Natural killer cell (primary cell): ENCODE results near the gene ARMC5. TPM values are rescaled to one million over a fixed set of nuclear protein-coding genes. Genes with fewer than 3 reads are reported as not detected.

Experiments used
- ATAC-seq, 3 donors: fragments of 150-1000 bp in 2 of 3; fragments of 200-7000 bp in 1 of 3; cut with Tn5 transposase; 1 replicate in 1 of 3; 2 replicates in 2 of 3; pipeline ENCODE4 v1.10.0; 2021; ENCODE audit warnings: mild to moderate bottlenecking in 2 of 3, moderate library complexity in 2 of 3
- DNase-seq, 2 donors: peaks; one replicate each; pipeline versions ENCODE4 v3.0.0 to v3.0.0-alpha.2; 2013 to 2021; ENCODE audit warnings: mixed read lengths in 1 of 2
- H3K27ac ChIP-seq: one replicate; pipeline ENCODE4 v1.5.1; 2013; ENCODE audit warnings: mild to moderate bottlenecking, low read length
- H3K27me3 ChIP-seq: one replicate; pipeline ENCODE4 v1.6.1; 2013; ENCODE audit warnings: low read length; ENCODE audit not compliant: control insufficient read depth, insufficient read depth
- H3K36me3 ChIP-seq: one replicate; pipeline ENCODE4 v1.6.1; 2013; ENCODE audit warnings: low read length; ENCODE audit not compliant: control insufficient read depth, insufficient read depth
- H3K4me1 ChIP-seq: one replicate; pipeline ENCODE4 v1.6.1; 2013; ENCODE audit warnings: low read length; ENCODE audit not compliant: control insufficient read depth, insufficient read depth
- H3K4me3 ChIP-seq: one replicate; pipeline ENCODE4 v1.5.1; 2013; ENCODE audit warnings: low read length
- H3K9me3 ChIP-seq: one replicate; pipeline ENCODE4 v1.6.1; 2013; ENCODE audit warnings: low read length; ENCODE audit not compliant: control insufficient read depth, insufficient read depth
- H3K27ac Mint-ChIP-seq, 2 donors: one replicate each; pipeline ENCODE4 v1.8.0; 2022; ENCODE audit warnings: mild to moderate bottlenecking in 2 of 2, mixed read lengths in 2 of 2, moderate library complexity in 1 of 2
- H3K27me3 Mint-ChIP-seq, 2 donors: one replicate each; pipeline ENCODE4 v1.8.0; 2022; ENCODE audit warnings: low read depth in 2 of 2, mixed read lengths in 2 of 2
- H3K36me3 Mint-ChIP-seq: one replicate; pipeline ENCODE4 v1.8.0; 2022; ENCODE audit warnings: mixed read lengths
- H3K4me1 Mint-ChIP-seq, 2 donors: one replicate each; pipeline ENCODE4 v1.8.0; 2022; ENCODE audit warnings: mixed read lengths in 2 of 2
- H3K4me3 Mint-ChIP-seq: one replicate; pipeline ENCODE4 v1.8.0; 2022; ENCODE audit warnings: mild to moderate bottlenecking, moderate library complexity, mixed read lengths
- H3K9me3 Mint-ChIP-seq, 2 donors: one replicate each; pipeline ENCODE4 v1.8.0; 2022; ENCODE audit warnings: mixed read lengths in 2 of 2
- WGBS: methylation state at CpG from one replicate; pipeline ENCODE4 v1.1.7; 2013; ENCODE audit warnings: missing lambda C conversion rate; ENCODE audit not compliant: insufficient coverage; 5-methylcytosine and 5-hydroxymethylcytosine counted together
- intact Hi-C: fragments of 100-400 bp; cut with micrococcal nuclease; formaldehyde crosslinking; loops from one replicate; pipeline ENCODE4 v1.14.2; 2022
- total RNA-seq, 4 donors: library from RNA; stranded (reverse); fragments of 120-200 nt in 1 of 4; gene quantifications; one replicate each; pipeline versions ENCODE4 v1.2.3 to v1.2.4, GENCODE V29; 2013 to 2022
- TF ChIP-seq, protein P1 (sequence below): fragments of 200-600 bp; IDR thresholded peaks from one replicate; pipeline ENCODE4 v1.8.0; 2022; ENCODE audit warnings: antibody characterized with exemption

ARMC5 gene
- total RNA-seq, 3 donors from 2014 or later (not counting 1 experiment from before 2014, with no cell fraction given) = 10.4 to 22.8 (median 16.6) TPM

DNA sequence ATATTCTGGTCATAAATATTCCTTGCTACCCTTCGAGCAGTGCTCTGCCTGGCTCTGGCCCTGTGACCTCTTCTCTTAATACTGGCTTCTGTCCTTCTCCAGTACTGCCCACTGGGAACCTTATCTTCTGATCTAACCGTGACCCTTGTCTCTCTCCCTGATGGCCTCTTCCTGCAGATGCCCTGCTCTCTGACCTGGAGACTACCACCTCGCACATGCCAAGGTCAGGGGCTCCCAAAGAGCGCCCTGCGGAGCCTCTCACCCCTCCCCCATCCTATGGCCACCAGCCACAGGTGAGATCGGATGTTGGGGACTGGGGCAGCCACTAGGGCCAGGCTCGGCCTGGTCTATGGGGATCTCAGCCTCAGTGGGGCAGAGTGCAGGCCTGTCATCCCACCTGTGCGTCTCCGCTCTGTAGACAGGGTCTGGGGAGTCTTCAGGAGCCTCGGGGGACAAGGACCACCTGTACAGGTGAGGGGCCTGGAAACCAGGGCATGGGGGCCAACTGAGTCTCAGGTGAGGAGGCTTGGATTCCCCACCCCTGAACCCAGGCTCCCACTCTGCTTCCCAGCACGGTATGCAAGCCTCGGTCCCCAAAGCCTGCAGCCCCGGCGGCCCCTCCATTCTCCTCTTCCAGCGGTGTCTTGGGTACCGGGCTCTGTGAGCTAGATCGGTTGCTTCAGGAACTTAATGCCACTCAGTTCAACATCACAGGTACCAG, 14.1 kb downstream of the ARMC5 start:
- Histone ChIP-seq H3K27me3 (peaks cover 12% of the 10 kb centered on the region), H3K4me3 (no peak overlapping the region), H3K9me3 (no peaks in the 10 kb centered on the region), H3K4me1 (peaks cover 37% of the 10 kb centered on the region), H3K27ac (no peak overlapping the region), H3K36me3 (no peaks in the 10 kb centered on the region)
- DNase-seq = no peak
- intact Hi-C loops = no loop called here
- H3K36me3 Mint-ChIP-seq = no peaks in the 10 kb centered on the region
- WGBS = 94% methylated on average over 15 of the region's 17 CpGs
- H3K4me1 Mint-ChIP-seq = peaks cover 5 to 30% of the 10 kb centered on the region in 2 donors
- no peaks in the 10 kb centered on the region for H3K9me3 Mint-ChIP-seq
- TF ChIP-seq, protein P1, sequence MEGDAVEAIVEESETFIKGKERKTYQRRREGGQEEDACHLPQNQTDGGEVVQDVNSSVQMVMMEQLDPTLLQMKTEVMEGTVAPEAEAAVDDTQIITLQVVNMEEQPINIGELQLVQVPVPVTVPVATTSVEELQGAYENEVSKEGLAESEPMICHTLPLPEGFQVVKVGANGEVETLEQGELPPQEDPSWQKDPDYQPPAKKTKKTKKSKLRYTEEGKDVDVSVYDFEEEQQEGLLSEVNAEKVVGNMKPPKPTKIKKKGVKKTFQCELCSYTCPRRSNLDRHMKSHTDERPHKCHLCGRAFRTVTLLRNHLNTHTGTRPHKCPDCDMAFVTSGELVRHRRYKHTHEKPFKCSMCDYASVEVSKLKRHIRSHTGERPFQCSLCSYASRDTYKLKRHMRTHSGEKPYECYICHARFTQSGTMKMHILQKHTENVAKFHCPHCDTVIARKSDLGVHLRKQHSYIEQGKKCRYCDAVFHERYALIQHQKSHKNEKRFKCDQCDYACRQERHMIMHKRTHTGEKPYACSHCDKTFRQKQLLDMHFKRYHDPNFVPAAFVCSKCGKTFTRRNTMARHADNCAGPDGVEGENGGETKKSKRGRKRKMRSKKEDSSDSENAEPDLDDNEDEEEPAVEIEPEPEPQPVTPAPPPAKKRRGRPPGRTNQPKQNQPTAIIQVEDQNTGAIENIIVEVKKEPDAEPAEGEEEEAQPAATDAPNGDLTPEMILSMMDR = no peak
- no peak overlapping the region for H3K27ac Mint-ChIP-seq
- H3K4me3 Mint-ChIP-seq = no peak overlapping the region
- no peak for ATAC-seq
- H3K27me3 Mint-ChIP-seq = peaks cover 0 to 23% of the 10 kb centered on the region in 2 donors

- H3K27me3 Mint-ChIP-seq = peaks cover 0 to 23% of the 10 kb centered on the region in 2 donors
- intact Hi-C loops = no loop called here
Measured at GRCh38 chr16:31474173-31474714, 14.9 kb downstream of the ARMC5 start.

DNA sequence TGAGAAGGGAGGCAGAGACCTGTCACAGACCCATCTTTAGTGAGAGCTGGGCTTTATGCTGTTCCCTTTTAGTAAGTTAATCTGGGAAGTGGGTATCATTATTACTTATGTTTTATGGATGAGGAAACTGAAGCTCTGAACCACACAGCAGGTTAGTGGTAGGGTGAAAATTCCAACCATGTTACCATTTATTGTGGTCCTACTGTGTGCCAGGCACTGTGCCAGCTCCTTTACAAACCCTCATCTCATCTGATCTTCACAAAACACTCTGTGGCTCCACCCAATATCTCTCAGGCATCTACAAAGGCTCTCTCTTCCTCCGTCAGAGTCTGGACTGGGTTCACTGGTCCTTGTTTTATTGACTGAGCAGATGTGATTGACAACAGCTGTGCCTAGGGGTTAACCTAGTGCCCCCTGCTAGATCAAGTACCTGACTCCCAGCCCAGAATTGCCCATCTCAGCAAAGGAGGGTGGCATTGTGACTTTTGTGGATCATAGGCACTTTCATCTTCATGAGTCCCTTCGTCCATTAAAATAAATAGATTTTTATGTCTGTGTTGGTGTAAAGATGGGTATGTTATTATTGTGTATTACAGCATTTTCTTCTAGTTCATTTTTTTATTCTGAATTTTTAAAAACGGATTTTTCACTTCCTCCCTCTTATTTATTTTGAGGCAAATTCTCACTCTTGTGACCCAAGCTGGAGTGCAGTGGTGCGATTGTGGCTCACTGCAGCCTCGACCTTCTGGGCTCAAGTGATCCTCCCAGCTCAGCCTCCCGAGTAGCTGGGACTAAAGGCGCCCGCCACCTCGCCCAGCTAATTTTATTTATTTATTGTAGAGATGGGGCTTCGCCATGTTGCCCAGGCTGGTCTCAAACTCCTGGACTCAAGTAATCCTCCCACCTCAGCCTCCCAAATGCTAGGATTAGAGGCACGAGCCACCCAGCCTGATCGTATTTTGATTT, 15.8 kb downstream of the ARMC5 start:
- Histone ChIP-seq H3K4me3 (no peak overlapping the region), H3K36me3 (no peaks in the 10 kb centered on the region), H3K4me1 (peaks cover 37% of the 10 kb centered on the region), H3K27me3 (peaks cover 12% of the 10 kb centered on the region), H3K9me3 (no peaks in the 10 kb centered on the region), H3K27ac (no peak overlapping the region)
- no peaks in the 10 kb centered on the region for H3K36me3 Mint-ChIP-seq
- peaks cover 5 to 30% of the 10 kb centered on the region in 2 donors for H3K4me1 Mint-ChIP-seq
- H3K27me3 Mint-ChIP-seq = peaks cover 0 to 23% of the 10 kb centered on the region in 2 donors
- intact Hi-C loops = no loop called here
- no peaks in the 10 kb centered on the region for H3K9me3 Mint-ChIP-seq
- no peak overlapping the region for H3K27ac Mint-ChIP-seq
- TF ChIP-seq, protein P1 = no peak
- 90% methylated on average over 7 of the region's 12 CpGs for WGBS
- no peak for ATAC-seq
- DNase-seq = no peak
- H3K4me3 Mint-ChIP-seq = peak overlapping the region; percentile 13

More at GRCh38 chr16:31474173-31474714, 14.9 kb downstream of the ARMC5 start:
- Mint-ChIP-seq H3K27ac (no peak overlapping the region), H3K9me3 (no peaks in the 10 kb centered on the region), H3K4me1 (peaks cover 5 to 30% of the 10 kb centered on the region in 2 donors), H3K36me3 (no peaks in the 10 kb centered on the region), H3K4me3 (no peak overlapping the region)
- no peak overlapping the region for H3K27ac ChIP-seq
- ATAC-seq = no peak
- DNase-seq = no peak
- WGBS = 90% methylated on average over 12 of the region's 12 CpGs
- H3K36me3 ChIP-seq = no peaks in the 10 kb centered on the region
- no peak overlapping the region for H3K4me3 ChIP-seq
- peaks cover 37% of the 10 kb centered on the region for H3K4me1 ChIP-seq
- TF ChIP-seq, protein P1 = no peak
- no peaks in the 10 kb centered on the region for H3K9me3 ChIP-seq
- H3K27me3 ChIP-seq = peaks cover 12% of the 10 kb centered on the region
